Measurements from ENCODE around the gene RXRG.

Gene RXRG

DNA sequence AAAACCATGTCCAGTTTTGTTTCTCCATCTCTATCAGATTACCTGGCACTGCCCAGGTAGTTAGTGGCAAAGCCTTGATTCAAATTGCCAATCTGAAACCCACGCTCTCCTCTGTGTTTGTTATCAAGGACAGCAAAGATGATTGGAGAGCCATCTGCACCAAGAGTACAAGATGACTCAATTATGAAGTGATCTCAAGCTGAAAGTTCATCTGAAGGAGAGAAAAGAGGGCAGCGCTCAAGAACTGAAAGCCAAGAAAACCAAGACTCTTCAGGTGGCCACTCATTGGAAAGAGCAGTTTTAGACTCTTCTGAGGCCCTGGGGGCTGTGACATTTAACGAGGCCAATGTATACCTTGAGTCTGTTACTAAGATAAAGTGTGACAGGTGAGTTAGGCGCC is 13.8 kb downstream of the RXRG start:
- TF ChIP-seq EZH2 (IDR thresholded peaks at IDR 0.05): no peak
- TF ChIP-seq POLR2AphosphoS5 (IDR thresholded peaks at IDR 0.05; ENCODE audit: borderline replicate concordance, low read depth, low read length): no peak
- no peak for TF ChIP-seq FOXP2 (optimal IDR thresholded peaks at IDR 0.05; ENCODE audit: control extremely low read depth, extremely low read length, insufficient read depth)
- H3K4me3 ChIP-seq: no peak overlapping the region
- no peak for DNase-seq (ENCODE audit: low read depth, low spot score)
- no peaks in the 10 kb centered on the region for H3K36me3 ChIP-seq (ENCODE audit: insufficient read depth, low read length)
- no peaks in the 10 kb centered on the region for H3K9me3 ChIP-seq (ENCODE audit: low read depth, low read length)
- H3K27ac ChIP-seq: no peak overlapping the region
- no peak overlapping the region for H3K9ac ChIP-seq (ENCODE audit: insufficient read length)

DNA sequence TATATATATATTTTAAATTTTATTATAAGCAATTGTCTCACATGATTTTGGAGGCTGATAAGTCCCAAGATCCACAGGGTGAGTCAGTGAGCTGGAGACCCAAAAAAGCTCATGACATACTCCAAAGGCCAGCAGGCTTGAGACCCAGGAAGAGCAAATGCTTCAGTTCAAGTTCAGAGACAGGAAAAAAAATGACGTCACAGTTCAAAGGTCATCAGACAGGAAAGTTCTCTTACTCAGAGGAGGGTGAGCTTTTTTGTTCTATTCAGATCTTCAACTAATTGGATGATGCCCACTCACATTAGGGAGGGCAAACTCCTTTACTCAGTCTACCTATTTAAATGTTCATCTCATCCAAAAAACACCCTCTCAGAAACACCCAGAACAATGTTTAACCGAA is 18.2 kb downstream of the RXRG start:
- Histone ChIP-seq H3K27ac (no peak overlapping the region), H3K9me3 (ENCODE audit: low read depth, low read length) (no peaks in the 10 kb centered on the region), H3K36me3 (ENCODE audit: insufficient read depth, low read length) (no peaks in the 10 kb centered on the region), H3K4me3 (no peak overlapping the region), H3K9ac (ENCODE audit: insufficient read length) (no peak overlapping the region)
- TF ChIP-seq FOXP2 (optimal IDR thresholded peaks at IDR 0.05; ENCODE audit: control extremely low read depth, extremely low read length, insufficient read depth) (no peak), POLR2AphosphoS5 (IDR thresholded peaks at IDR 0.05; ENCODE audit: borderline replicate concordance, low read depth, low read length) (no peak), EZH2 (IDR thresholded peaks at IDR 0.05) (no peak)
- no peak for DNase-seq (ENCODE audit: low read depth, low spot score)

DNA sequence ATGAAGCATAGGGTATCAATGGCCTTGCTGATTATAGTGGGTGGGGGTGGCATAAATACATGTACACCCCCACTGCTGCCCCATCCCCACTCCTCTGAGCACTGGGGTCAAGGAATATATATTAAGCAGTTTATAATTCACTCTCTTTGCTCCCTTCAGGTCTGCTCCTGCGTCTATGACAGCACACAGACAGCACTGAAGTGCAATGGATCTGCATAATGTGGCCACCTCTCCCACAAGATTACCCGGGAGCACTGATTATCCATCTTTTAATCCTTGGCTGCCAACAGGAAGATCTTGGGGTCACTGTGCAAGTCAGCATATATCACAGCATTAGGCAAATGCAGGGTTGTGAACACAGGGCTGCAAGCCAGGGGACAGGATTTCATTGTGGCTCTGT is 19.3 kb downstream of the RXRG start:
- H3K9ac ChIP-seq (ENCODE audit: insufficient read length): no peak overlapping the region
- TF ChIP-seq EZH2 (IDR thresholded peaks at IDR 0.05): no peak
- TF ChIP-seq FOXP2 (optimal IDR thresholded peaks at IDR 0.05; ENCODE audit: control extremely low read depth, extremely low read length, insufficient read depth): no peak
- TF ChIP-seq POLR2AphosphoS5 (IDR thresholded peaks at IDR 0.05; ENCODE audit: borderline replicate concordance, low read depth, low read length): no peak

DNA sequence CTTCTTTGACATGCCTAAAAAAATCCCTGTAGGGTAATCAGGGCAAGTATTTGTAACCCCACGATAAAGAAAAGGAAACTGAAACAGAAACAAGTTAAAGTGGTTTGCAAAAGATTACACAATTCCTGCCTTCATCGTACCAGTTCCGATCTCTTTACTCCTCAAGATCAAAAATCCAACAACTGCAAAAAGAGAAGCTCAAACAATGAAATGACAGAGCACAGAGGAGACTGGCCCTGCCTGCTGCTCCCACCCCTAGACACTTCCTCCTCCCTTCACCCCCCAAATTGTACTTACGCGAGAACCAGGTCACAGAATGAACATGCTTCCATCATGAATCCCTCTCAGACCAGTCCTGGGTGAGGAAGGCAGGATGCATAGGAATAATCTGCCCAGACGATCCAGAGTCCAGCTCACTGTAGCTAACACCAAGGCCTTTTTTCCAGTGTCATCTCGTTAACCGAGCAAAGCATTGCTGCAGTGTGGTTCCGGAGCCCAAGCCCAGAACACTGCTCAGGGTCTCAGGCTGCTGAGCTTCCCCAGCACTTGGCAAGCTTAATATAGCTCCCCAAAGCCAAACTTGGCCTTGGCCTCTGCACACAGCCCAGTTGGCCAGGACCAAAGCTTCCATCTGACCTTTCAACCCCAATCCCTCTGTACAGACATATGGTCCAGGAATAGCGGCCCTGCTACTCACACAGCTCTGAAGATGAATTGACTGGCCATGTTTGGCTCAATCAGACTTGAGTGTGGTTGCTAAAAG is 20.3 kb downstream of the RXRG start:
- H3K36me3 ChIP-seq (ENCODE audit: insufficient read depth, low read length): no peaks in the 10 kb centered on the region
- H3K9me3 ChIP-seq (ENCODE audit: low read depth, low read length): no peaks in the 10 kb centered on the region
- no peak for DNase-seq (ENCODE audit: low read depth, low spot score)
- H3K4me3 ChIP-seq: no peak overlapping the region
- no peak overlapping the region for H3K9ac ChIP-seq (ENCODE audit: insufficient read length)
- H3K27ac ChIP-seq: no peak overlapping the region
- TF ChIP-seq FOXP2 (optimal IDR thresholded peaks at IDR 0.05; ENCODE audit: control extremely low read depth, extremely low read length, insufficient read depth) (no peak), POLR2AphosphoS5 (IDR thresholded peaks at IDR 0.05; ENCODE audit: borderline replicate concordance, low read depth, low read length) (no peak)

More for the DNA sequence above, 19.3 kb downstream of the RXRG start:
- Histone ChIP-seq H3K9me3 (ENCODE audit: low read depth, low read length) (no peaks in the 10 kb centered on the region), H3K4me3 (no peak overlapping the region), H3K36me3 (ENCODE audit: insufficient read depth, low read length) (no peaks in the 10 kb centered on the region), H3K27ac (no peak overlapping the region)
- DNase-seq (ENCODE audit: low read depth, low spot score): no peak

DNA sequence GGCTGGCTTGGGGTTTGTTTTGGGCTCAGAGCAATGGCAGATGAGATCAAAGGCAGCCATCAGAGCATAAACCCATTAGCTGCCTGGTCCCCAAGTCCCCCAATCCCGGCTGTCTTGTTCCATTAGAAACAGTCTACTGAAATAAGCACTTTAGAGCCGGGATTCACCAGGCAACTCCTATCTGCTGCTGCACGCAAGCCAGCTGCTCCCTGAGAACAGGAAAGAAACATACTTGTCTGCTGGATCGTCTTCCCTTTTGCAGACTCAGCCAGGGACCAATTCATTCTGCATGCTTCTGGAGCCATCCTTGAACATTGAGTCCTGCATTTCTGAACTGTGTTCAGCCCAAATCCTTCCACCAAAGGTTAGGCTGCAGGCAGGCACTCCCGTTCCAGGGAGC is 21.8 kb downstream of the RXRG start:
- H3K9ac ChIP-seq (ENCODE audit: insufficient read length): no peak overlapping the region
- no peaks in the 10 kb centered on the region for H3K36me3 ChIP-seq (ENCODE audit: insufficient read depth, low read length)

DNA sequence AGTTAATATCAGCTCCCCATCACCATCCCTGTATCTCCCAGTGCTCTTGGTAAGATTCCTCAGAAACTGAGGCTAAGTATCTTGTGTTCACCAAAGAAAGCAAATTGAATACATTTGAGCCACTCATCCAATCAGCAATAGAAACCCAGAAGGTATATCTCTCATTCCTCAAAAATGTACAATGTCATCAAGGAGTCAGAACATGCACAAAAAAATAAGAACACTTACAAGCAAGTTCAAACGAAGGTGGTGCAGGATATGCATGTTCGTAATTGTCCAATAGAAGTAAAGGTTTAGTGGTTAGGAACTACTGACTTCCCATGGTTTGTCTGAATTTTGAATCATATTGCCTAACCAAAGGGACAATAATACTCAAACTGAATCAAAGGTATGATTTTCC is 24.3 kb downstream of the RXRG start:
- TF ChIP-seq EZH2 (IDR thresholded peaks at IDR 0.05): no peak
- no peak for TF ChIP-seq FOXP2 (optimal IDR thresholded peaks at IDR 0.05; ENCODE audit: control extremely low read depth, extremely low read length, insufficient read depth)
- no peak for TF ChIP-seq POLR2AphosphoS5 (IDR thresholded peaks at IDR 0.05; ENCODE audit: borderline replicate concordance, low read depth, low read length)
- DNase-seq (ENCODE audit: low read depth, low spot score): no peak
- no peak overlapping the region for H3K27ac ChIP-seq
- no peaks in the 10 kb centered on the region for H3K9me3 ChIP-seq (ENCODE audit: low read depth, low read length)
- no peak overlapping the region for H3K9ac ChIP-seq (ENCODE audit: insufficient read length)
- H3K36me3 ChIP-seq (ENCODE audit: insufficient read depth, low read length): no peaks in the 10 kb centered on the region
- no peak overlapping the region for H3K4me3 ChIP-seq

More for the DNA sequence above, 21.8 kb downstream of the RXRG start:
- no peak for TF ChIP-seq FOXP2 (optimal IDR thresholded peaks at IDR 0.05; ENCODE audit: control extremely low read depth, extremely low read length, insufficient read depth)
- no peak for TF ChIP-seq EZH2 (IDR thresholded peaks at IDR 0.05)
- TF ChIP-seq POLR2AphosphoS5 (IDR thresholded peaks at IDR 0.05; ENCODE audit: borderline replicate concordance, low read depth, low read length): no peak
- H3K4me3 ChIP-seq: no peak overlapping the region
- H3K27ac ChIP-seq: no peak overlapping the region
- no peak for DNase-seq (ENCODE audit: low read depth, low spot score)
- H3K9me3 ChIP-seq (ENCODE audit: low read depth, low read length): no peaks in the 10 kb centered on the region

DNA sequence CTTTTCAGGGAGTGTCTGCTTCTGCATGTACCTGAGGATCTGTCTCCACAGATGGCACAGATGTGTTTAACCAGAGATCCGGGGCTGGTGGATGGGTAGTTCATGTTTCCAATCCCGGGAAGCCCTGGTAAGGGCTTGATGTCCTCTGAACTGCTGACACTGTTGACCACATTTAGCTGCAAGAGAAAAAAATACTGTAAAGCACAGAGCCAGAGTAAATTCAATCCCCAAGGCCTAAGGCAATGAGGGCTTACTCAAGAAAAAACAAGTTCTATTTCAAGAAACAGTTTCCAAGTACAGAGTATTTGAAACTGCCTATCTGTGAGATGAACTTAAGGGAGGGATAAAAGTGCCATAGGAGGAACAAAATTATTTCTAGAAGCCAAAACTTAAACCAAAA is 25.1 kb downstream of the RXRG start:
- no peaks in the 10 kb centered on the region for H3K9me3 ChIP-seq (ENCODE audit: low read depth, low read length)
- TF ChIP-seq POLR2AphosphoS5 (IDR thresholded peaks at IDR 0.05; ENCODE audit: borderline replicate concordance, low read depth, low read length) (no peak), FOXP2 (optimal IDR thresholded peaks at IDR 0.05; ENCODE audit: control extremely low read depth, extremely low read length, insufficient read depth) (no peak), EZH2 (IDR thresholded peaks at IDR 0.05) (no peak)
- H3K36me3 ChIP-seq (ENCODE audit: insufficient read depth, low read length): no peaks in the 10 kb centered on the region
- no peak overlapping the region for H3K9ac ChIP-seq (ENCODE audit: insufficient read length)
- no peak for DNase-seq (ENCODE audit: low read depth, low spot score)
- no peak overlapping the region for H3K4me3 ChIP-seq
- no peak overlapping the region for H3K27ac ChIP-seq

DNA sequence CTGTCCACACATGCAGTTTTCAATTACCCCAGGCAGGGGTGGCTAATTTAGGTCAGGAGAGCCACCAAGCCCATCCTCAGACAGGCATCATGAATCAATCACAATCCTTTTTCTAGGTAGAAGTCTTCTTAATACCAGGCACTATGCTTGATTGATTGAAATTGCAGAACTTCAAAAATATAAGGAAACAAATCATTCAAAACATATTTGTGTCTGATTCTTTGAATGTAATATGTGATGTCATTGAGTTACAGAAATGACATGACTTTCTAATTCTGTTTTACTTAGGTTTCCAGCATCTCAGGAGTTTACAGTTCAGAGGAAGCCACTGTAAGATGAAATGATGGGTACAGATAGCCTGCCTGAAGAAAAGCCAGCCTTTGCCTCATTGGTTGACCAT is 26.7 kb downstream of the RXRG start:
- no peak for DNase-seq (ENCODE audit: low read depth, low spot score)
- H3K4me3 ChIP-seq: no peak overlapping the region
- TF ChIP-seq EZH2 (IDR thresholded peaks at IDR 0.05) (no peak), POLR2AphosphoS5 (IDR thresholded peaks at IDR 0.05; ENCODE audit: borderline replicate concordance, low read depth, low read length) (no peak), FOXP2 (optimal IDR thresholded peaks at IDR 0.05; ENCODE audit: control extremely low read depth, extremely low read length, insufficient read depth) (no peak)
- H3K36me3 ChIP-seq (ENCODE audit: insufficient read depth, low read length): no peaks in the 10 kb centered on the region
- H3K27ac ChIP-seq: no peak overlapping the region
- H3K9ac ChIP-seq (ENCODE audit: insufficient read length): no peak overlapping the region
- no peaks in the 10 kb centered on the region for H3K9me3 ChIP-seq (ENCODE audit: low read depth, low read length)

DNA sequence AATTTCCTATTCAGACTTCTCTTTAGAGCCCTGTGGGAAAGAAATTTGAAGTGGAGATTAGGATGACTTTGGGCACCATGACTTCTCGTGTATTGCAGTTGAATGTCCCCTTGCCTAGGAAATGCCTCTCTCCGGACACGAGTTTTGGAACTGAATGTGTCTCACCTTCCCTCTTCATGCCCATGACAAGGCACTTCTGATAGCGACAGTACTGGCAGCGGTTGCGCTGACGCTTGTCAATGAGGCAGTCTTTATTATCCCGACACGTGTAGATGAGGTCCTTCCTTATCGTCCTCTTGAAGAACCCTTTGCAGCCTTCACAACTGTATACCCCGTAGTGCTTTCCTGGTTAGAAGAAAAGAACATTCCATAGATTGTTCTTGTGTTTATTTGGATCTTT is 28.1 kb downstream of the RXRG start:
- Histone ChIP-seq H3K9me3 (ENCODE audit: low read depth, low read length) (no peaks in the 10 kb centered on the region), H3K27ac (no peak overlapping the region), H3K9ac (ENCODE audit: insufficient read length) (no peak overlapping the region), H3K36me3 (ENCODE audit: insufficient read depth, low read length) (no peaks in the 10 kb centered on the region), H3K4me3 (no peak overlapping the region)
- TF ChIP-seq EZH2 (IDR thresholded peaks at IDR 0.05) (no peak), FOXP2 (optimal IDR thresholded peaks at IDR 0.05; ENCODE audit: control extremely low read depth, extremely low read length, insufficient read depth) (no peak), POLR2AphosphoS5 (IDR thresholded peaks at IDR 0.05; ENCODE audit: borderline replicate concordance, low read depth, low read length) (no peak)
- DNase-seq (ENCODE audit: low read depth, low spot score): no peak

Data from SK-N-MC (cell line).